HCT116 (cell line): ENCODE data around the gene ARHGAP29. TPM values are rescaled to one million over a fixed set of nuclear protein-coding genes. Genes with fewer than 3 reads are reported as not detected.

Experiments
- ATAC-seq: fragments of 200-7000 bp; cut with Tn5 transposase; 2 replicates; pipeline ENCODE4 v1.9.1; 2020; ENCODE audit warnings: mild to moderate bottlenecking, moderate library complexity
- BruUV-seq: library from RNA; stranded (reverse); fragments of 400-500 nt; replicated peaks from 2 replicates; lab custom pipeline; 2021; lab: Mats Ljungman, UMichigan
- CTCF ChIA-PET: fragments of 300-600 bp; sonication (Branson Sonifier 250); formaldehyde crosslinking; loops from one replicate; lab custom pipeline; 2021; ENCODE audit warnings: antibody characterized with exemption; lab: Charles Lee
- POLR2A ChIA-PET: fragments of 300-600, 350-600 bp; sonication (Branson Sonifier 250); formaldehyde crosslinking; loops from one replicate; lab custom pipeline; 2021; ENCODE audit warnings: antibody characterized with exemption; lab: Charles Lee
- RAD21 ChIA-PET, 2 experiments: fragments of 300-600 bp; sonication (Branson Sonifier 250); formaldehyde crosslinking; loops; one replicate each; lab custom pipeline; 2023; ENCODE audit warnings: low total read pairs in 2 of 2; ENCODE audit not compliant: uncharacterized antibody in 2 of 2, unreplicated experiment in 2 of 2, low non-redundant PET in 1 of 2; lab: Charles Lee
- DNase-seq: peaks from one replicate; pipeline ENCODE4 v3.0.0-alpha.2; 2010; ENCODE audit warnings: low read depth, low spot score
- H2AFZ ChIP-seq: fragments of 200-600 bp; shearing (Covaris generic), sonication (generic); 2 replicates; pipeline ENCODE4 v1.6.1; 2017; ENCODE audit warnings: low read depth, mixed run types, mixed read lengths, antibody characterized with exemption, low read length; ENCODE audit not compliant: poor library complexity, severe bottlenecking
- H3K27ac ChIP-seq: 2 replicates; pipeline ENCODE4 v1.5.1; 2012; ENCODE audit warnings: low read depth, low read length
- H3K27me3 ChIP-seq: fragments of 200-600 bp; sonication (generic); 2 replicates; pipeline ENCODE4 v1.6.1; 2016; ENCODE audit warnings: mixed run types, low read length, mixed read lengths; ENCODE audit not compliant: insufficient read depth
- H3K36me3 ChIP-seq, 2 experiments: fragments of 200-500 bp in 1 of 2; fragments of 200-600 bp in 1 of 2; sonication (Bioruptor generic) in 1 of 2; sonication (generic) in 1 of 2; 2 replicates each; pipeline versions ENCODE4 v1.5.1 to v1.6.1; 2014 to 2016; ENCODE audit warnings: low read length in 2 of 2, inconsistent platforms in 1 of 2, mixed read lengths in 1 of 2, mixed run types in 1 of 2; ENCODE audit not compliant: insufficient read depth in 2 of 2, control insufficient read depth in 1 of 2
- H3K4me1 ChIP-seq, 2 experiments: fragments of 200-600 bp in 1 of 2; sonication (generic) in 1 of 2; 2 replicates each; pipeline versions ENCODE4 v1.5.1 to v1.6.1; 2012 to 2017; ENCODE audit warnings: low read length in 2 of 2, inconsistent platforms in 1 of 2, mild to moderate bottlenecking in 1 of 2, mixed read lengths in 1 of 2, mixed run types in 1 of 2, moderate library complexity in 1 of 2; ENCODE audit not compliant: insufficient read depth in 2 of 2, control insufficient read depth in 1 of 2
- H3K4me2 ChIP-seq: fragments of 200-600 bp; sonication (generic); 2 replicates; pipeline ENCODE4 v1.6.1; 2017; ENCODE audit warnings: mixed run types, low read length, mixed read lengths
- H3K4me3 ChIP-seq, 2 experiments: fragments of 200-600 bp in 1 of 2; sonication (generic) in 1 of 2; replicated peaks in 1 of 2; 2 replicates each; pipeline ENCODE4 v1.5.1; 2011 to 2016; ENCODE audit warnings: low read length in 2 of 2, control low read depth in 1 of 2, low read depth in 1 of 2, mild to moderate bottlenecking in 1 of 2, mixed read lengths in 1 of 2, mixed run types in 1 of 2
- H3K79me2 ChIP-seq: fragments of 200-600 bp; sonication (generic); 2 replicates; pipeline ENCODE4 v1.6.1; 2017; ENCODE audit warnings: mild to moderate bottlenecking, mixed run types, low read length, moderate library complexity, mixed read lengths; ENCODE audit not compliant: insufficient read depth
- H3K9ac ChIP-seq: fragments of 200-600 bp; sonication (generic); 2 replicates; pipeline ENCODE4 v1.6.1; 2016; ENCODE audit warnings: low read length, mixed read lengths
- H3K9me2 ChIP-seq: fragments of 200-600 bp; sonication (generic), shearing (Covaris generic); 2 replicates; pipeline ENCODE4 v1.6.1; 2017; ENCODE audit warnings: mixed run types, mild to moderate bottlenecking, moderate library complexity; ENCODE audit not compliant: insufficient read depth
- H3K9me3 ChIP-seq, 2 experiments: fragments of 200-500 bp in 1 of 2; fragments of 200-600 bp in 1 of 2; sonication (Bioruptor generic) in 1 of 2; sonication (generic) in 1 of 2; 2 replicates each; pipeline ENCODE4 v1.6.1; 2014 to 2017; ENCODE audit warnings: low read length in 2 of 2, mixed read lengths in 2 of 2, inconsistent platforms in 1 of 2, low read depth in 1 of 2, mild to moderate bottlenecking in 1 of 2, mixed run types in 1 of 2, moderate library complexity in 1 of 2; ENCODE audit not compliant: control insufficient read depth in 1 of 2, insufficient read depth in 1 of 2
- H4K20me1 ChIP-seq: fragments of 200-600 bp; sonication (generic), shearing (Covaris generic); 2 replicates; pipeline ENCODE4 v1.6.1; 2017; ENCODE audit warnings: mixed run types, mild to moderate bottlenecking, moderate library complexity; ENCODE audit not compliant: insufficient read depth
- CBX3 ChIP-seq: IDR thresholded peaks from 2 replicates; pipeline ENCODE4 v1.6.1; 2012; ENCODE audit warnings: low read depth
- CEBPB ChIP-seq: IDR thresholded peaks from 2 replicates; pipeline ENCODE4 v1.6.1; 2012; ENCODE audit warnings: low read depth
- POLR2A ChIP-seq: IDR thresholded peaks from 2 replicates; pipeline ENCODE4 v1.7.0; 2011; ENCODE audit warnings: borderline replicate concordance; ENCODE audit not compliant: insufficient read depth, insufficient read length; ENCODE audit errors: extremely low read depth
- POLR2AphosphoS5 ChIP-seq: IDR thresholded peaks from 2 replicates; pipeline ENCODE4 v1.6.1; 2011; ENCODE audit warnings: mild to moderate bottlenecking, low read depth, low read length, moderate library complexity
- SP1 ChIP-seq: IDR thresholded peaks from 2 replicates; pipeline ENCODE4 v1.6.1; 2012; ENCODE audit warnings: low read depth
- TCF7L2 ChIP-seq: IDR thresholded peaks from 2 replicates; pipeline ENCODE4 v1.7.0; 2011; ENCODE audit warnings: borderline replicate concordance, inconsistent platforms; ENCODE audit not compliant: insufficient read depth, insufficient read length; ENCODE audit errors: extremely low read depth
- intact Hi-C: fragments of 100-400 bp; cut with micrococcal nuclease; formaldehyde crosslinking; loops from 2 replicates; pipeline ENCODE4 v1.10.0; 2022
- total RNA-seq: library from RNA; stranded (reverse); gene quantifications from one replicate; pipeline ENCODE4 v1.2.1, GENCODE V29; 2021; ENCODE audit not compliant: unreplicated experiment

Gene ARHGAP29
- total RNA-seq, 1 experiment from 2014 or later, result 128 TPM

- H3K27me3 ChIP-seq, result no peaks in the 10 kb centered on the region
- H3K36me3 ChIP-seq, result no peaks in the 10 kb centered on the region
- no peaks in the 10 kb centered on the region for H3K9me3 ChIP-seq
- intact Hi-C loops, result no loop called here
- H3K9ac ChIP-seq, result no peak overlapping the region
- no peak overlapping the region for H3K4me3 ChIP-seq
- H4K20me1 ChIP-seq, result no peaks in the 10 kb centered on the region
- no peak overlapping the region for H2AFZ ChIP-seq
- ChIA-PET POLR2A (no interaction called here), CTCF (no interaction called here), RAD21 (no interaction called here)
- no peak overlapping the region for H3K27ac ChIP-seq
- peaks cover 12 to 54% of the 10 kb centered on the region in 2 experiments for H3K4me1 ChIP-seq
- no peak overlapping the region for H3K4me2 ChIP-seq
- TF ChIP-seq POLR2A (no peak), SP1 (no peak), CBX3 (no peak), CEBPB (no peak), POLR2AphosphoS5 (no peak)
- no TSS peak for BruUV-seq
- H3K79me2 ChIP-seq, result no peaks in the 10 kb centered on the region
- no peaks in the 10 kb centered on the region for H3K9me2 ChIP-seq
- no peak for ATAC-seq
- no peak for DNase-seq
These were observed 35.7 kb upstream of the ARHGAP29 start for GRCh38 chr1:94273111-94273510.

- H3K36me3 ChIP-seq, result no peaks in the 10 kb centered on the region
- H3K9me3 ChIP-seq, result no peaks in the 10 kb centered on the region
- no peak overlapping the region for H3K27ac ChIP-seq
- no peak overlapping the region for H3K4me3 ChIP-seq
- H3K79me2 ChIP-seq, result no peaks in the 10 kb centered on the region
- H3K9me2 ChIP-seq, result no peaks in the 10 kb centered on the region
- ChIA-PET CTCF (interaction anchor here (1.6 kb wide), 1 partner anchor 232 kb away, joined by 4 read pairs; no protein-coding TSS in a partner anchor), RAD21 (no interaction called here), POLR2A (interaction anchor here (1.1 to 2.6 kb wide), 3 partner anchors 9 to 14 kb away, joined by 3 to 9 read pairs (median 5); no protein-coding TSS in a partner anchor)
- H3K4me1 ChIP-seq, result peaks cover 12 to 54% of the 10 kb centered on the region in 2 experiments
- intact Hi-C loops, result no loop called here
- no TSS peak for BruUV-seq
- no peak for DNase-seq
- no peaks in the 10 kb centered on the region for H3K27me3 ChIP-seq
- no peak for TF ChIP-seq SP1
- TF ChIP-seq TCF7L2, result peak; percentile 43
- no peaks in the 10 kb centered on the region for H4K20me1 ChIP-seq
- ATAC-seq, result no peak
- H3K4me2 ChIP-seq, result no peak overlapping the region
- no peak overlapping the region for H2AFZ ChIP-seq
- no peak overlapping the region for H3K9ac ChIP-seq
These were observed 35.0 kb upstream of the ARHGAP29 start for GRCh38 chr1:94272388-94272787.
